Caco-2 (cell line): ENCODE data around the gene NRL. TPM values are rescaled to one million over a fixed set of nuclear protein-coding genes. Genes with fewer than 3 reads are reported as not detected.

Source experiments
- BruUV-seq: library from RNA; stranded (reverse); fragments of 400-500 nt; replicated peaks from 2 replicates; lab custom pipeline; 2021; lab: Mats Ljungman, UMichigan
- CTCF ChIA-PET: fragments of 300-600 bp; sonication (Branson Sonifier 250); formaldehyde crosslinking; loops from one replicate; lab custom pipeline; 2022; ENCODE audit warnings: antibody characterized with exemption; lab: Charles Lee
- POLR2A ChIA-PET: fragments of 300-600 bp; sonication (Branson Sonifier 250); formaldehyde crosslinking; loops from one replicate; lab custom pipeline; 2022; ENCODE audit warnings: antibody characterized with exemption; lab: Charles Lee
- DNase-seq, 2 experiments: peaks; one replicate each; pipeline versions ENCODE4 v3.0.0 to v3.0.0-alpha.2; 2020 to 2022
- H3K27me3 ChIP-seq: replicated peaks from 2 replicates; pipeline ENCODE4 v1.6.0; 2011; ENCODE audit warnings: low read length; ENCODE audit not compliant: control insufficient read depth, insufficient read depth
- H3K36me3 ChIP-seq: 2 replicates; pipeline ENCODE4 v1.5.1; 2011; ENCODE audit warnings: low read length; ENCODE audit not compliant: control insufficient read depth, insufficient read depth
- H3K4me1 ChIP-seq: fragments of 250-450 bp; sonication (Bioruptor Pico); 2 replicates; pipeline ENCODE4 v1.5.1; 2020; ENCODE audit warnings: mild to moderate bottlenecking
- H3K4me3 ChIP-seq: 2 replicates; pipeline ENCODE4 v1.5.1; 2011; ENCODE audit warnings: low read depth, mild to moderate bottlenecking, control low read depth, low read length
- H3K9me3 ChIP-seq: fragments of 250-450 bp; sonication (Bioruptor Pico); 2 replicates; pipeline ENCODE4 v1.5.1; 2020; ENCODE audit warnings: mild to moderate bottlenecking, moderate library complexity
- H3K27ac Mint-ChIP-seq: one replicate; pipeline ENCODE4 v1.8.0; 2022; ENCODE audit warnings: mixed read lengths; ENCODE audit not compliant: unreplicated experiment
- H3K27me3 Mint-ChIP-seq: one replicate; pipeline ENCODE4 v1.8.0; 2022; ENCODE audit warnings: mixed read lengths; ENCODE audit not compliant: insufficient read depth, unreplicated experiment
- H3K36me3 Mint-ChIP-seq: one replicate; pipeline ENCODE4 v1.8.0; 2022; ENCODE audit warnings: mild to moderate bottlenecking, mixed read lengths; ENCODE audit not compliant: insufficient read depth, unreplicated experiment
- H3K4me1 Mint-ChIP-seq: one replicate; pipeline ENCODE4 v1.8.0; 2022; ENCODE audit warnings: low read depth, mixed read lengths; ENCODE audit not compliant: unreplicated experiment
- H3K4me3 Mint-ChIP-seq: one replicate; pipeline ENCODE4 v1.8.0; 2022; ENCODE audit warnings: mild to moderate bottlenecking, moderate library complexity, mixed read lengths; ENCODE audit not compliant: unreplicated experiment
- H3K9me3 Mint-ChIP-seq: one replicate; pipeline ENCODE4 v1.8.0; 2022; ENCODE audit warnings: mixed read lengths; ENCODE audit not compliant: unreplicated experiment
- CTCF ChIP-seq, 2 experiments: fragments of 200-600 bp in 1 of 2; IDR thresholded peaks; 1 replicate in 1 of 2; 2 replicates in 1 of 2; pipeline versions ENCODE4 v1.5.1 to v1.8.0; 2011 to 2022; ENCODE audit warnings: antibody characterized with exemption in 1 of 2, control low read depth in 1 of 2, inconsistent platforms in 1 of 2, low read depth in 1 of 2, low read length in 1 of 2, mild to moderate bottlenecking in 1 of 2, moderate library complexity in 1 of 2; ENCODE audit not compliant: insufficient read depth in 1 of 2, severe bottlenecking in 1 of 2, unreplicated experiment in 1 of 2
- intact Hi-C: fragments of 100-400 bp; cut with micrococcal nuclease; formaldehyde crosslinking; loops from one replicate; pipeline ENCODE4 v1.10.0; 2022; ENCODE audit not compliant: unreplicated experiment
- total RNA-seq: library from RNA; stranded (reverse); gene quantifications from 2 replicates; pipeline ENCODE4 v1.2.3, GENCODE V29; 2022

Gene NRL
- total RNA-seq, 1 experiment from 2014 or later = 2.1 TPM

- H3K27me3 Mint-ChIP-seq = no peaks in the 10 kb centered on the region
- H3K4me1 Mint-ChIP-seq = peaks cover 18% of the 10 kb centered on the region
- Histone ChIP-seq H3K27me3 (no peaks in the 10 kb centered on the region), H3K36me3 (no peaks in the 10 kb centered on the region; the same call in 1 of the 2 replicates), H3K4me1 (no peaks in the 10 kb centered on the region; the same call in 1 of the 2 replicates), H3K9me3 (no peaks in the 10 kb centered on the region), H3K4me3 (no peak overlapping the region)
- no peak overlapping the region for H3K4me3 Mint-ChIP-seq
- TF ChIP-seq CTCF (IDR thresholded peaks at IDR 0.05; ENCODE audit: insufficient read depth in 1 of 2, low read depth in 1 of 2, low read length in 1 of 2, severe bottlenecking in 1 of 2, unreplicated experiment in 1 of 2) = no peak
- no peaks in the 10 kb centered on the region for H3K36me3 Mint-ChIP-seq
- intact Hi-C loops = no loop called here
- BruUV-seq = no TSS peak
- CTCF ChIA-PET = interaction anchor here (1.2 kb wide), 1 partner anchor 28 kb away, joined by 3 read pairs; the partner anchor contains the start of gene IRF9
- H3K9me3 Mint-ChIP-seq = no peaks in the 10 kb centered on the region
- POLR2A ChIA-PET = interaction anchor here (0.6 kb wide), 1 partner anchor 9 kb away, joined by 3 read pairs; the partner anchor contains the start of gene EMC9
- DNase-seq = no peak
- peak overlapping the region; percentile 34 for H3K27ac Mint-ChIP-seq
These were observed 18.2 kb upstream of the NRL start for GRCh38 chr14:24132976-24133375.

GRCh38 chr14:24132061-24132685, 17.4 kb upstream of the NRL start:
- no peaks in the 10 kb centered on the region for H3K9me3 Mint-ChIP-seq
- no peaks in the 10 kb centered on the region; the same call in 1 of the 2 replicates for H3K36me3 ChIP-seq
- no peaks in the 10 kb centered on the region for H3K9me3 ChIP-seq
- BruUV-seq = no TSS peak
- ChIA-PET CTCF (no interaction called here), POLR2A (no interaction called here)
- H3K4me1 ChIP-seq = no peaks in the 10 kb centered on the region; the same call in 1 of the 2 replicates
- H3K27me3 Mint-ChIP-seq = no peaks in the 10 kb centered on the region
- DNase-seq = no peak
- intact Hi-C loops = no loop called here
- H3K27me3 ChIP-seq = no peaks in the 10 kb centered on the region
- no peak overlapping the region for H3K4me3 Mint-ChIP-seq
- H3K4me1 Mint-ChIP-seq = peaks cover 14% of the 10 kb centered on the region
- TF ChIP-seq CTCF (IDR thresholded peaks at IDR 0.05; ENCODE audit: insufficient read depth in 1 of 2, low read depth in 1 of 2, low read length in 1 of 2, severe bottlenecking in 1 of 2, unreplicated experiment in 1 of 2) = no peak
- no peaks in the 10 kb centered on the region for H3K36me3 Mint-ChIP-seq
- H3K4me3 ChIP-seq = no peak overlapping the region
- H3K27ac Mint-ChIP-seq = peak overlapping the region; percentile 34

GRCh38 chr14:24131549-24131966, 16.8 kb upstream of the NRL start:
- no peak overlapping the region for H3K4me3 ChIP-seq
- TF ChIP-seq CTCF (IDR thresholded peaks at IDR 0.05; ENCODE audit: insufficient read depth in 1 of 2, low read depth in 1 of 2, low read length in 1 of 2, severe bottlenecking in 1 of 2, unreplicated experiment in 1 of 2) = no peak
- no TSS peak for BruUV-seq
- no peaks in the 10 kb centered on the region for H3K27me3 ChIP-seq
- H3K4me1 Mint-ChIP-seq = peaks cover 8% of the 10 kb centered on the region
- no peaks in the 10 kb centered on the region for H3K36me3 Mint-ChIP-seq
- ChIA-PET CTCF (interaction anchor here (0.6 kb wide), 1 partner anchor 10 kb away, joined by 3 read pairs; the partner anchor contains the start of gene EMC9), POLR2A (no interaction called here)
- no peaks in the 10 kb centered on the region for H3K36me3 ChIP-seq
- no peak overlapping the region for H3K27ac Mint-ChIP-seq
- H3K4me1 ChIP-seq = no peaks in the 10 kb centered on the region; the same call in 1 of the 2 replicates
- H3K27me3 Mint-ChIP-seq = no peaks in the 10 kb centered on the region
- H3K9me3 ChIP-seq = no peaks in the 10 kb centered on the region
- H3K9me3 Mint-ChIP-seq = no peaks in the 10 kb centered on the region
- no peak for DNase-seq
- intact Hi-C loops = no loop called here
- no peak overlapping the region for H3K4me3 Mint-ChIP-seq
